ENCODE results near the gene PITPNC1. TPM values are rescaled to one million over a fixed set of nuclear protein-coding genes. Genes with fewer than 3 reads are reported as not detected.

The PITPNC1 gene
- total RNA-seq, 1 donor from 2014 or later: 13.0 TPM

- no peak for TF ChIP-seq CTCF (IDR thresholded peaks at IDR 0.05; ENCODE audit: insufficient read depth, low read length, poor library complexity, severe bottlenecking)
- Histone ChIP-seq H3K27me3 (ENCODE audit: control insufficient read depth, insufficient read depth, low read length) (no peaks in the 10 kb centered on the region), H3K4me3 (ENCODE audit: low read depth, low read length) (no peak overlapping the region), H3K36me3 (ENCODE audit: control insufficient read depth, insufficient read depth, low read length) (no peaks in the 10 kb centered on the region)
- DNase-seq (ENCODE audit: low read depth): no peak
Measured at GRCh38 chr17:67436233-67436632, 59.2 kb downstream of the PITPNC1 start.

- Histone ChIP-seq H3K4me3 (ENCODE audit: low read depth, low read length) (no peak overlapping the region), H3K27me3 (ENCODE audit: control insufficient read depth, insufficient read depth, low read length) (no peaks in the 10 kb centered on the region), H3K36me3 (ENCODE audit: control insufficient read depth, insufficient read depth, low read length) (no peaks in the 10 kb centered on the region)
- DNase-seq (ENCODE audit: low read depth): no peak
- no peak for TF ChIP-seq CTCF (IDR thresholded peaks at IDR 0.05; ENCODE audit: insufficient read depth, low read length, poor library complexity, severe bottlenecking)
Measured at GRCh38 chr17:67438667-67439066, 61.6 kb downstream of the PITPNC1 start.

GRCh38 chr17:67439269-67439668 lies 62.2 kb downstream of the PITPNC1 start:
- TF ChIP-seq CTCF (IDR thresholded peaks at IDR 0.05; ENCODE audit: insufficient read depth, low read length, poor library complexity, severe bottlenecking): no peak
- DNase-seq (ENCODE audit: low read depth): no peak
- no peaks in the 10 kb centered on the region for H3K36me3 ChIP-seq (ENCODE audit: control insufficient read depth, insufficient read depth, low read length)
- H3K27me3 ChIP-seq (ENCODE audit: control insufficient read depth, insufficient read depth, low read length): no peaks in the 10 kb centered on the region
- no peak overlapping the region for H3K4me3 ChIP-seq (ENCODE audit: low read depth, low read length)

GRCh38 chr17:67440277-67441051 lies 63.4 kb downstream of the PITPNC1 start:
- no peak for TF ChIP-seq CTCF (IDR thresholded peaks at IDR 0.05; ENCODE audit: insufficient read depth, low read length, poor library complexity, severe bottlenecking)
- no peaks in the 10 kb centered on the region for H3K36me3 ChIP-seq (ENCODE audit: control insufficient read depth, insufficient read depth, low read length)
- no peaks in the 10 kb centered on the region for H3K27me3 ChIP-seq (ENCODE audit: control insufficient read depth, insufficient read depth, low read length)
- H3K4me3 ChIP-seq (ENCODE audit: low read depth, low read length): no peak overlapping the region
- no peak for DNase-seq (ENCODE audit: low read depth)

GRCh38 chr17:67441052-67441895 lies 64.2 kb downstream of the PITPNC1 start:
- peak overlapping the region; percentile 2 for H3K4me3 ChIP-seq (ENCODE audit: low read depth, low read length)
- DNase-seq (ENCODE audit: low read depth): no peak
- TF ChIP-seq CTCF (IDR thresholded peaks at IDR 0.05; ENCODE audit: insufficient read depth, low read length, poor library complexity, severe bottlenecking): no peak
- H3K36me3 ChIP-seq (ENCODE audit: control insufficient read depth, insufficient read depth, low read length): no peaks in the 10 kb centered on the region
- no peaks in the 10 kb centered on the region for H3K27me3 ChIP-seq (ENCODE audit: control insufficient read depth, insufficient read depth, low read length)

Measured in kidney epithelial cell (primary cell).